GOT3 (cell line): ENCODE results near the gene IKZF4.
"Not testable (repeated sequence)": the region's sequence is repeated elsewhere in the genome, so short reads cannot be mapped to it uniquely, and the experiment has no call there.

Experiments used
- DNase-seq: peaks from one replicate; lab custom pipeline; 2025; ENCODE audit warnings: mixed read lengths; lab: John Stamatoyannopoulos, UW

IKZF4 gene

DNA sequence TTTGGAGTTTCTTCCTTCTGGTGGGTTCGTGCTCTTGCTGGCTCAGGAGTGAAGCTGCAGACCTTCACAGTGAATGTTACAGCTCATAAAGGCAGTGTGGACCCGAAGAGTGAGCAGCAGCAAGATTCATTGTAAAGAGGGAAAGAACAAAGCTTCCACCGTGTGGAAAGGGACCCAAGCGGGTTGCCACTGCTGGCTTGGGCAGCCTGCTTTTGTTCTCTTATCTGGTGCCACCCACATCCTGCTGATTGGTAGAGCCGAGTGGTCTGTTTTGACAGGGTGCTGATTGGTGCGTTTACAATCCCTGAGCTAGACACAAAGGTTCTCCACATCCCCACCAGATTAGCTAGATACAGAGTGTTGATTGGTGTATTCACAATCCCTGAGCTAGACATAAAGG lies 21.3 kb upstream of the IKZF4 start:
- DNase-seq = not testable (repeated sequence)

DNA sequence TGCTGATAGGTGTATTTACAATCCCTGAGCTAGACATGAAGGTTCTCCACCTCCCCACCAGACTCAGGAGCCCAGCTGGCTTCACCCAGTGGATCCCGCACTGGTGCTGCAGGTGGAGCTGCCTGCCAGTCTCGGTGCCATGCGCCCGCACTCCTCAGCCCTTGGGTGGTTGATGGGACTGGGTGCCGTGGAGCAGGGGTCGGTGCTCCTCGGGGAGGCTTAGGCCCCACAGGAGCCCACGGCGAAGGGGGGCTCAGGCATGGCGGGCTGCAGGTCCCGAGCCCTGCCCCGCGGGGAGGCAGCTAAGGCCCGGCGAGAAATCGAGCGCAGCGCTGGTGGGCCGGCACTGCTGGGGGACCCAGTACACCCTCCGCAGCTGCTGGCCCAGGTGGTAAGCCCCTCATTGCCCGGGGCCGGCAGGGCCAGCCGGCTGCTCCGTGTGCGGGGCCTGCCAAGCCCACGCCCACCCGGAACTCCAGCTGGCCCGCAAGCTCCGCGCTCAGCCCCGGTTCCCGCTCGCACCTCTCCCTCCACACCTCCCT lies 20.8 kb upstream of the IKZF4 start:
- not testable (repeated sequence) for DNase-seq

GRCh38 chr12:56001487-56002100 lies 19.2 kb upstream of the IKZF4 start:
- no peak for DNase-seq

DNA sequence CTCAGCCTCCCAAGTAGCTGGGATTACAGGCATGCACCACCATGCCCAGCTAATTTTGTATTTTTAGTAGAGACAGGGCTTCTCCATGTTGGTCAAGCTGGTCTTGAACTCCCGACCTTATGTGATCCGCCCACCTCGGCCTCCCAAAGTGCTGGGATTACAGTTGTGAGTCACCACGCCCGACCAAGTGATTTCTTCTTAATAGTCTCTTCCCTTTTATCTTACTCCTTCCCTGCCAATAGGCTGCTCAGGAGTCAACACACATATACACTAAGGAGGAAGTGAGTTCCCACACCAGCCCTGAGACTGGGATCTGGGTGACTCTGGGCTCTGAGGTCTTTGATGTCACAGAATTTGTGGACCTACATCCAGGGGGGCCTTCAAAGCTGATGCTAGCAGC lies 17.5 kb upstream of the IKZF4 start:
- DNase-seq = not testable (repeated sequence)

DNA sequence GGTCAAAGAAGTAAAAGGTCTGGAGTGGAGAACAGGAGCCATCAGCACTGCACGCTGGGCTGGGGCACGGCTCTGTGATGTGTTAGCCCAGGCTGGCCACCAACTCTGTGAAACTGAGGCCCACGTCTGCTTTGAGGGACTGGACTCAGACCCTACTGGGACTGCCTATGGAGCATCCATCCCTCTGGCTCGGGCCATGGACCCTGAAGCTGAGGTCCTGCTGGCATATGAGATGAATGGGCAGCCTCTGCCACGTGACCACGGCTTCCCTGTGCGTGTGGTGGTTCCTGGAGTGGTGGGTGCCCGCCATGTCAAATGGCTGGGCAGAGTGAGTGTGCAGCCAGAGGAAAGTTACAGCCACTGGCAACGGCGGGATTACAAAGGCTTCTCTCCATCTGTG lies 16.6 kb upstream of the IKZF4 start:
- no peak for DNase-seq

DNA sequence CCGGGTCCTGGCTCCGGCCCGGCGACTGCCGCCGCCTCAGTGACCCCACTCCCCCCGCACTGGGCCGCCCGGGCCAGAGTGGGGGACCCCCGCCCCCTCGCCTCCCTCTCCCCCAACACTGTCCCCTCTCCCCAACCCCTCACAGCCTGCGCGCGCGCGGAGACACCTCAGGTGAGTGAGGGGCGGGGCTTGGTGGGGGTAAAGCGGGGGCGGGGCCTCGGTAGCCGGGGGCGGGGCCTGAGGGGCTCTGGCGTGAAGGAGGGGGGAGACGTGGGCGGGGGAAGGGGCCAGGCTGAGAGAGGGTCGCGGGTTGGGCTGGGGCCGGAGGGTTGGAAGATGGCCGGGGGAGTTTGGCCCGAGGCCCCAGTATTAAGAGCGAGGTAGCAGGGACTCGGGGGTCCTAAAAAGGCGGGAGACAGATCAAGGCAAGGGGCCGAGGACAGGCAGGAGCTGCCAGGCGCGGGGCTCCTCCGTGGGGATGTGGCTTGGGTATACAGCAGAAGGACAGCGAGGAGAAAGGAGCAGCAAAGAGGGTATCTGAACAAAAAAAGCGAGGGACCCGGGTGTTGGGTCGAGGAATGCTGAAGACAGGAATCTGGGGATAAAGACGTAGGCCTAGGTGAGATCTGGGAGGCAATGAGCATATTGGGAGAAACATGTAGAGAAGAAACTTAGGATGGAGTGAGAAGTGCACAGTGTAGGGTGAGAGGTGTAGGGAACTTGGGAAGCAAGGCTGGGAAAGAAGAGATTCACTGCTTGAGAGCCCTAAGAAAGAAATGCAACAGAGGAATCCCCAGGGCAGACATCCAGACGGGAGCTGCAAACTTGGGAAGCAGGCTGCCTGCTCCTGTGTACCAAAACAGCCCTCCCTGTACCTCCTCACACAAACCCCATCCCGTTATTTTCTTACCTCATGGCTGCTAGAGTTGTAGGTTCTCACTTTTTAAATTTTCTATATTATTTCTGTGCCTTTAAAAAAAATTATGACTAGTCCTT lies 13.0 kb upstream of the IKZF4 start:
- DNase-seq = no peak

- DNase-seq = no peak
These were observed 10.7 kb upstream of the IKZF4 start for GRCh38 chr12:56010111-56010570.

DNA sequence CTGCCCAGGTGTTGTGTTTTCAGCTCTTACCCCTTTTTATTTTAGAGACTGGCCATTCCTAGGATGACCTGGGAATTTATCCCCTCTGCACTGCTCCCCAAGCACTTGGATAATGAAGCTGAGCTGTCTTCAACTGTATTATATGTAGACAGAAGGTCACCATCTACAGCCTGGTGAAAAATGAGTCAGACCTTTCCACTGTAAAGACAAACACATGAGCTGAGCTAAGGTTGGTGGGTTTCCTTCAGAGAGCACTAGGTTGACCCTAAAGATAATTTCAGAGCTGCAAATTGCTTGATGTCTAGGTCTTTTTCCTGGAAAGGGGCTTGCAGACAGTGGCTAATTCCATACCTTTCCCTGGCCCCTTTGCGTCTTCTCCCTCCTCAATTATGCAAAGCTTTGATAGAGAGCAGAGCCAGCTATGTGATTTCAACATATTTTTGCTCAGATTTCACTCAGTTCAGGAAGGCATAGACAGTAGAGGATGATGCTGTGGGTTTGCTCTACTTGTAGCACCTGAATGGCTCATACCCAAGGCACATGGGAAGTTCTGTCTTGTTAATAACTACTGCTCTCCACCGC lies 9.2 kb upstream of the IKZF4 start:
- DNase-seq = no peak

GRCh38 chr12:56013482-56013881 lies 7.4 kb upstream of the IKZF4 start:
- no peak for DNase-seq

DNA sequence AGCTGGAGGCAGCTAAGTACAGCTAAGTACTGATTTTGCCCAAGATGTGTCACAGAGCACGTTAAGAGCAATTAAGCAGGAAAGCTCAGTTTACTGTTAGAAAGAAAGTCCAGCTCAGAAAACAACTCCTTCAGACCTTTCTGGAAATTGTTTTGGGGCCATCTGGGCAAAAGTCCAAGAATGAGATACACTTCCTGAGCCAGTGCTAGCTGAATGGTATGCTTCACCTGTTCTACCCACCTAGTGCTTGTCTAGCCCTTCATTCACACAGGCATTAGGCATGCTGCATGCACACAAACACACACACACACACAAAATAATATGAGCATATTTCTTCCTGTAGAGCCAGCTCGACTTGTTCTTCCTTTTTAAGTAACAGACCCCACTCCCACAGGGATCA lies 6.6 kb upstream of the IKZF4 start:
- DNase-seq = no peak

DNA sequence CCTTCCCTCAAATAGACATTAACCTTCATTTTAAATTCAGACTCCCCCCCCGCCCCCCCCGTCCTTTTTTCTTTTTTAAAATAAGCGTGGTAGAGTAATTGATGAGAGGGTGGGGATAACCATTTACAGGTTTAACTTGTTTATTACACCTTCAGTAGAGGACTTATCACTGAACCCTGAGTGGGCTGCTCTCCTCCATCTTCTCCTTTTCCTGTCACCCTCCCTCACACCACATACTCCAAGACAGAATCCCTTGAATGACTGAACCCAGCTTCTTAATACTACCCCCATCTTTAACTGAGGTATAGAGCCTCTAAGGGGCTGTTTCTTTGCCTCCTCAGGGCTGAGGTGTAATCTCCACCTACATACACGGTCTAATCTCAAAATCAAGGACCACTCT lies 3.7 kb upstream of the IKZF4 start:
- no peak for DNase-seq

DNA sequence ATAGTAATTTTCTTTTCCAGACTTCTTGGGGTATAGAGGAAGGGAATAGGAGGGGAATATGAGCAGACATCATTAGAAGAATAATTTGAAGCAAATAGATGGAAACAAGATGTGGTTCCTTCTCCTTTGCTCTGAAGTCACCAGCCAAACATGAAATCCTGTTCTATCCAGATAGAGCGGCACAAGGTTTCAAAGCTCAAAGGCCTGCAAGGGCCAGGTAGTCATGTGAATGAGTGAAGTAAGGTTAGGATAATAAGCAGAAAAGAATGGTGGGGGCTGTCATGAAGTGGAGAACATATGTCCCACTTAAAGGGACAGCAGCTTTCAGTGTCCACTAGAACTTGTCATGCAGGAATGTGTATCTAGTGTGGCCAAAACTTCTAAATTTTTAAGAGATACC lies 2.5 kb upstream of the IKZF4 start:
- DNase-seq = no peak

GRCh38 chr12:56021889-56022497 lies 1.1 kb downstream of the IKZF4 start:
- DNase-seq = no peak

DNA sequence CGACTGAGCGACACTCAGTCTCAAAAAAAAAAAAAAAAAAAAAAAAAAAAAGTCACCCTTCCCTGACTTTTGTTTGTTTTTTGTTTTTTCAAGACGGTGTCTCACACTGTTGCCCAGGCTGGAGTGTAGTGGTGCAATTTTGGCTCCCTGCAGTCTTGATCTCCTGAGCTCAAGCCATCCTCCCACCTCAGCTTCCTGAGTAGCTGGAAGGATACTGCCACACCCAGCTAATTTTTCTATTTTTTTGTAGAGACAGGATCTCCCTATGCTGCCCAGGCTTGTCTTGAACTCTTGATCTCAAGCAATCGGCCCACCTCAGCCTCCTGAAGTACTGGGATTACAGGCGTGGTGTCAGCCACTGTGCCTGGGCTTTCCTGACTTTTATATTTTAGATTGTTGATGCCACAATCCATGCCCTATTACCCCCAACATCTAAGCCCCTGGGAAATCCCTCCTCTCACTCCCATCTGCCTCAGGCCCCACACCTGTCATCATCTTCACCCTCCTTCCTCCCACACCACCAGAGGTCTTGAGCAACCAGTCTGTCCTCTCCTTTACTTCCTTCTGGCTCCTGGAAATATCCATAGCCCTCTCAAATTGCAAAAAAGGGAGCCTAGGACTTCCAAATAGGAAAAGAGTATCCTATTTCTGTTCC lies 7.8 kb downstream of the IKZF4 start:
- DNase-seq = no peak

DNA sequence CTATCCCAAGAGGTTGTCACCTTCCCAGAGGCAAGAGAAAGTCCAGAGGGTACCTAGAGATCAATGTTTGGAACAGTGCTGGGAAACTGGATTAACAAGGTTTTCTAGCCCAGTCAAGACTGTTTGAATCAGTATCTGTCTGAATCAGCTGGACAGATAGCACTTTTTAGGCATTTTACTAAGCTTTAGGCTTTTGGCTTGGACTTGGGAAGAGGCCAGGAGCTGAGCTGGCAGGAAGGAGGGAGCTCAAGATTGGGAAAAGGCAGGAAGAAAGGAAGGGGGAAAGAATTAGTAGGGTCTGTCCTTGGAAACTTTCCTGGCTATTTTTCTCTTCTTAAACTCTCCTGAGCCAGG lies 8.3 kb downstream of the IKZF4 start:
- no peak for DNase-seq

DNA sequence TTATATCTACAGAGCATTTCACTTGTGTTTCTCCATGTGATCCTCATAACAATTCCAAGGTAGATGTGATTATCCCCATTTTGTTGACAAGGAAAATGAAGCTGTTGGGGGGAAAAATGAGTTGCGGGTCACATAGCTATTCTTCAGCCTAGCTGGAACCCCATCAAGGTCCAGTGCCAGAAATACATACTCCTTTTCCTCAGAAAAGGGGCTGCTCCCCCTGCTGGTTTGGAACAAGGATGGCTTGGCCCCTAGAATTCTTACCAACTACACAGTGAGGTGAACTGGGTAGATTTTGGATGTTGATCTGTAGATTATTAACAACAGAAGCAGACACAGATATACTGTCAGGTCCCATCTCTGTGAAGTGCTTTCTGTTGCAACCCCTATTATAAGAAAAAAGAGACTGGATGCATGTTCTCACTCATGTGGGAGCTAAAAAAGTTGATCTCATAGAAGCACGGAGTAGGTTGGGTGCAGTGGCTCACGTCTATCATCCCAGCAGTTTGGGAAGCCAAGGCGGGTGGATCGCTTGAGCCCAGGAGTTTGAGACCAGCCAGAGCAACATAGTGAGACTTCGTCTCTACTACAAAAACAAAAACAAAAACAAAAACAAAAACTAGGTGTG lies 8.9 kb downstream of the IKZF4 start:
- no peak for DNase-seq

DNA sequence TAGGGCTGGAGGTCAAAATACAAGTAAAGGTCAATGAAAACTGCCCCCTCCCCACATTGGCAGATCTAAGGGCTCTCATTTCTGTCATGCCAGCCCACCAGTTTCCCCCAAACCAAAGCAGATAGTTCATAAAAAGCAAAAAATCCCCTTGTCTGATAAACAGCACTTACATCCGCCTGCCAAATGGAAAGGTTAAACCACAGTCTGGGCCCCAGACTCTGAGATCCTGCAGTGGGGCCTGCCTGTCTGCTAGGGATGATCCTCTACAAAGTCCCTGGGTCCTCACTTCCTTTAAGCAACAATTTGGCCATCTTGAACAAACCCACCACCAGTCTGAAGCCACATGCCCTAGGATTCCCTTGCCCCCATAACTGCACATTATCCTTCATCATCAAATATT lies 11.1 kb downstream of the IKZF4 start:
- DNase-seq = no peak

- DNase-seq = no peak
These were observed 13.9 kb downstream of the IKZF4 start for GRCh38 chr12:56034586-56035332.

- no peak for DNase-seq
These were observed 16.3 kb downstream of the IKZF4 start for GRCh38 chr12:56037161-56037560.

DNA sequence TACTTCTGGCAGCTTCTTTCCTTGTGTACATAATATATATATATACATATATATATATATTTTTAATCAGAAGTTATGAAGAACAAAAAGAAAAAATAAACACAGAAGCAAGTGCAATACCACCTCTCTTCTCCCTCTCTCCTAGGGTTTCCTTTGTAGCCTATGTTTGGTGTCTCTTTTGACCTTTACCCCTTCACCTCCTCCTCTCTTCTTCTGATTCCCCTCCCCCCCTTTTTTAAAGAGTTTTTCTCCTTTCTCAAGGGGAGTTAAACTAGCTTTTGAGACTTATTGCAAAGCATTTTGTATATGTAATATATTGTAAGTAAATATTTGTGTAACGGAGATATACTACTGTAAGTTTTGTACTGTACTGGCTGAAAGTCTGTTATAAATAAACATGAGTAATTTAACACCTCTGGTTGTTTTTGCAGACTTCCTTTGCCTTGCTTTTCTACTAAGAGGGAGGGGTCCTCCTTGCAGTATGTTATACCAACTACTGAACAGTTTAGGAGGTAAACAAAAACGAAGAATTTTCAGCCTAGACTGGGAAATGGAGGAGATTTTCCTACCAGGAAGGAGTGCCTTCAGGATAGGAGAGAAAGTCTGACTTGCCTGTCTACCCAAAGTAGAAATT lies 17.3 kb downstream of the IKZF4 start:
- DNase-seq = no peak
